SH-SY5Y (cell line): ENCODE results near the gene CNTN5.

Experiments used
- GATA2 ChIP-seq: IDR thresholded peaks from 2 replicates; pipeline ENCODE4 v1.6.1; 2011; ENCODE audit warnings: mild to moderate bottlenecking, low read depth, low read length
- GATA3 ChIP-seq: IDR thresholded peaks from 2 replicates; pipeline ENCODE4 v1.6.1; 2011; ENCODE audit warnings: low read depth, mild to moderate bottlenecking, low read length, moderate library complexity

- TF ChIP-seq GATA2 (no peak), GATA3 (no peak)
Measured at GRCh38 chr11:100061006-100061405, 1040.3 kb downstream of the CNTN5 start.
